ENCODE results near the gene CTLA4. TPM values are rescaled to one million over a fixed set of nuclear protein-coding genes. Genes with fewer than 3 reads are reported as not detected.

Gene CTLA4
- total and polyA plus RNA-seq, 10 of the 15 experiments (the other 5 are each of a cell fraction or from before 2014, with no cell fraction given) = not detected

DNA sequence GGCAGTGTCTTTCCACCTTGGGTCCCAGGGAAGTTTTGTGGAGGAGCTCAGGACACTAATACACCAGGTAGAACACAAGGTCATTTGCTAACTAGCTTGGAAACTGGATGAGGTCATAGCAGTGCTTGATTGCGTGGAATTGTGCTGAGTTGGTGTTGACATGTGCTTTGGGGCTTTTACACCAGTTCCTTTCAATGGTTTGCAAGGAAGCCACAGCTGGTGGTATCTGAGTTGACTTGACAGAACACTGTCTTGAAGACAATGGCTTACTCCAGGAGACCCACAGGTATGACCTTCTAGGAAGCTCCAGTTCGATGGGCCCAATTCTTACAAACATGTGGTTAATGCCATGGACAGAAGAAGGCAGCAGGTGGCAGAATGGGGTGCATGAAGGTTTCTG, 5.9 kb downstream of the CTLA4 start:
- Histone ChIP-seq H3K27ac (ENCODE audit: control insufficient read depth, insufficient read depth) (no peak overlapping the region), H3K9ac (ENCODE audit: control insufficient read depth, insufficient read depth, low read length) (no peak overlapping the region), H2AFZ (ENCODE audit: control insufficient read depth, low read depth, low read length) (no peak overlapping the region), H3K4me3 (no peak overlapping the region), H3K79me2 (ENCODE audit: control insufficient read depth, insufficient read depth, low read length) (no peaks in the 10 kb centered on the region), H3K4me1 (ENCODE audit: control insufficient read depth, insufficient read depth, low read length) (peaks cover 13% of the 10 kb centered on the region), H3K9me3 (replicated peaks; ENCODE audit: control insufficient read depth, insufficient read depth, low read length) (no peaks in the 10 kb centered on the region; the same call in 2 of the 3 replicates), H3K27me3 (replicated peaks in 1 of 2; ENCODE audit: control insufficient read depth in 2 of 2, insufficient read depth in 2 of 2, low read length in 1 of 2) (peaks cover 0 to 13% of the 10 kb centered on the region in 2 experiments; a peak in 3 of 4 replicates), H3K4me2 (ENCODE audit: control insufficient read depth, insufficient read depth) (no peak overlapping the region), H3K36me3 (ENCODE audit: control insufficient read depth in 2 of 2, insufficient read depth in 2 of 2, low read length in 1 of 2) (no peaks in the 10 kb centered on the region), H4K20me1 (ENCODE audit: control insufficient read depth, insufficient read depth) (no peaks in the 10 kb centered on the region; the same call in 1 of the 2 replicates)
- CTCF ChIA-PET = no interaction called here
- RAD21 ChIA-PET (ENCODE audit: unreplicated experiment) = no interaction called here
- intact Hi-C loops (cut with micrococcal nuclease; ENCODE audit: unreplicated experiment) (loop anchor here (5.0 kb wide), 1 partner anchor 124 kb away; no protein-coding TSS in a partner anchor), in situ Hi-C loops (cut with MboI) (no loop called here)
- ATAC-seq (no peak), DNase-seq (ENCODE audit: low read depth, low spot score) (no peak), FAIRE-seq (no peak)
- WGBS (ENCODE audit: insufficient coverage, insufficient replicate concordance, low lambda C conversion rate, missing lambda C conversion rate) = 17% methylated on average over 2 of the region's 2 CpGs
- TF ChIP-seq GATAD2B (conservative IDR thresholded peaks at IDR 0.05; ENCODE audit: low read depth) = no peak
- TF ChIP-seq ETV6 (conservative IDR thresholded peaks at IDR 0.05 in 1 of 2, IDR thresholded peaks at IDR 0.05 in 1 of 2; ENCODE audit: borderline replicate concordance in 1 of 2, low read depth in 1 of 2) = no peak
- TF ChIP-seq WRNIP1 (IDR thresholded peaks at IDR 0.05; ENCODE audit: borderline replicate concordance, low read depth, low read length) = no peak
- no peak for TF ChIP-seq BHLHE40 (IDR thresholded peaks at IDR 0.05; ENCODE audit: borderline replicate concordance in 1 of 2, low read depth in 2 of 2, low read length in 1 of 2)
- no peak for TF ChIP-seq MYC (IDR thresholded peaks at IDR 0.05; ENCODE audit: insufficient read depth, insufficient read length, insufficient replicate concordance, low read length, severe bottlenecking)
- TF ChIP-seq RAD51 (IDR thresholded peaks at IDR 0.05) = no peak
- TF ChIP-seq ZNF274 (IDR thresholded peaks at IDR 0.05; ENCODE audit: insufficient read depth, insufficient read length) = no peak
- SMC1A ChIA-PET (ENCODE audit: uncharacterized antibody, unreplicated experiment) = no interaction called here
- no TSS peak for BruUV-seq (replicated peaks)
- POLR2A ChIA-PET = no interaction called here
